Activated CD4-positive, alpha-beta T cell treated with anti-CD3 and anti-CD28 coated beads for 4 hours (primary cell): Measurements from ENCODE around the gene ITGA8.

Experiments used
- DNase-seq, 2 donors: peaks; one replicate each; pipeline ENCODE4 v3.0.0-alpha.2; 2020

ITGA8 gene

GRCh38 chr10:15730341-15730740, 10.6 kb upstream of the ITGA8 start:
- no peak for DNase-seq

GRCh38 chr10:15729890-15730289, 10.2 kb upstream of the ITGA8 start:
- no peak for DNase-seq

- no peak for DNase-seq
Observed at GRCh38 chr10:15726042-15726441, 6.3 kb upstream of the ITGA8 start.

GRCh38 chr10:15725603-15726002, 5.9 kb upstream of the ITGA8 start:
- DNase-seq: no peak

GRCh38 chr10:15724683-15725082, 5.0 kb upstream of the ITGA8 start:
- DNase-seq: no peak

GRCh38 chr10:15723803-15724202, 4.1 kb upstream of the ITGA8 start:
- no peak for DNase-seq

GRCh38 chr10:15720635-15721287, 1.0 kb upstream of the ITGA8 start:
- DNase-seq: no peak

- DNase-seq: no peak
Observed at GRCh38 chr10:15719049-15719898, 448 bp downstream of the ITGA8 start.

GRCh38 chr10:15718694-15719048, 1.1 kb downstream of the ITGA8 start:
- DNase-seq: no peak

- no peak for DNase-seq
Observed at GRCh38 chr10:15715619-15716227, 4.0 kb downstream of the ITGA8 start.

- no peak for DNase-seq
Observed at GRCh38 chr10:15714847-15715246, 4.9 kb downstream of the ITGA8 start.

GRCh38 chr10:15712883-15713282, 6.8 kb downstream of the ITGA8 start:
- DNase-seq: no peak

- no peak for DNase-seq
Observed at GRCh38 chr10:15710455-15710854, 9.3 kb downstream of the ITGA8 start.

GRCh38 chr10:15705298-15705697, 14.4 kb downstream of the ITGA8 start:
- no peak for DNase-seq

- no peak for DNase-seq
Observed at GRCh38 chr10:15704581-15704968, 15.1 kb downstream of the ITGA8 start.

- no peak for DNase-seq
Observed at GRCh38 chr10:15703944-15704580, 15.7 kb downstream of the ITGA8 start.

GRCh38 chr10:15703151-15703880, 16.4 kb downstream of the ITGA8 start:
- no peak for DNase-seq

- no peak for DNase-seq
Observed at GRCh38 chr10:15700078-15700674, 19.5 kb downstream of the ITGA8 start.

- no peak for DNase-seq
Observed at GRCh38 chr10:15695852-15696251, 23.9 kb downstream of the ITGA8 start.

- DNase-seq: no peak
Observed at GRCh38 chr10:15690031-15690430, 29.7 kb downstream of the ITGA8 start.

GRCh38 chr10:15684768-15685167, 35.0 kb downstream of the ITGA8 start:
- no peak for DNase-seq

- DNase-seq: no peak
Observed at GRCh38 chr10:15681076-15681475, 38.6 kb downstream of the ITGA8 start.

- DNase-seq: no peak
Observed at GRCh38 chr10:15678851-15679250, 40.9 kb downstream of the ITGA8 start.
